ENCODE measurements around the gene RAP1A.

RAP1A gene

GRCh38 chr1:111720274-111720976, 100.8 kb downstream of the RAP1A start:
- no peak for DNase-seq (ENCODE audit: low read depth)

GRCh38 chr1:111720977-111721786, 101.6 kb downstream of the RAP1A start:
- DNase-seq (ENCODE audit: low read depth) = no peak

GRCh38 chr1:111723091-111723806, 103.7 kb downstream of the RAP1A start:
- no peak for DNase-seq (ENCODE audit: low read depth)

GRCh38 chr1:111723871-111724270, 104.3 kb downstream of the RAP1A start:
- no peak for DNase-seq (ENCODE audit: low read depth)

- no peak for DNase-seq (ENCODE audit: low read depth)
Observed at GRCh38 chr1:111725192-111725591, 105.6 kb downstream of the RAP1A start.

- DNase-seq (ENCODE audit: low read depth) = no peak
Observed at GRCh38 chr1:111727056-111727455, 107.5 kb downstream of the RAP1A start.

GRCh38 chr1:111729271-111729921, 109.8 kb downstream of the RAP1A start:
- no peak for DNase-seq (ENCODE audit: low read depth)

- no peak for DNase-seq (ENCODE audit: low read depth)
Observed at GRCh38 chr1:111729946-111730681, 110.5 kb downstream of the RAP1A start.

- DNase-seq (ENCODE audit: low read depth) = no peak
Observed at GRCh38 chr1:111730706-111731105, 111.1 kb downstream of the RAP1A start.

GRCh38 chr1:111731956-111732355, 112.4 kb downstream of the RAP1A start:
- DNase-seq (ENCODE audit: low read depth) = no peak

- DNase-seq (ENCODE audit: low read depth) = no peak
Observed at GRCh38 chr1:111732718-111733117, 113.1 kb downstream of the RAP1A start.

GRCh38 chr1:111733183-111733991, 113.8 kb downstream of the RAP1A start:
- peak; percentile 85 for DNase-seq (ENCODE audit: low read depth)

- DNase-seq (ENCODE audit: low read depth) = no peak
Observed at GRCh38 chr1:111733992-111734341, 114.4 kb downstream of the RAP1A start.

GRCh38 chr1:111734426-111734825, 114.8 kb downstream of the RAP1A start:
- no peak for DNase-seq (ENCODE audit: low read depth)

GRCh38 chr1:111734856-111735255, 115.3 kb downstream of the RAP1A start:
- no peak for DNase-seq (ENCODE audit: low read depth)

- peak; percentile 24 for DNase-seq (ENCODE audit: low read depth)
Observed at GRCh38 chr1:111735321-111735720, 115.7 kb downstream of the RAP1A start.

GRCh38 chr1:111735858-111736544, 116.4 kb downstream of the RAP1A start:
- no peak for DNase-seq (ENCODE audit: low read depth)

- DNase-seq (ENCODE audit: low read depth) = peak; percentile 60
Observed at GRCh38 chr1:111736548-111737215, 117.1 kb downstream of the RAP1A start.
